Ectodermal cell (in vitro differentiated cells): ENCODE measurements around the gene CDH22.

Experiments used
- H3K27ac ChIP-seq: 2 replicates; pipeline ENCODE4 v1.7.0; 2013; ENCODE audit warnings: mild to moderate bottlenecking, low read depth, low read length; ENCODE audit not compliant: insufficient read depth, poor library complexity, severe bottlenecking
- H3K27me3 ChIP-seq: 2 replicates; pipeline ENCODE4 v1.7.0; 2013; ENCODE audit warnings: mild to moderate bottlenecking, low read length; ENCODE audit not compliant: insufficient read depth, control insufficient read depth, poor library complexity, severe bottlenecking
- H3K36me3 ChIP-seq: one replicate; pipeline ENCODE4 v1.7.0; 2013; ENCODE audit warnings: low read length; ENCODE audit not compliant: control insufficient read depth, insufficient read depth
- H3K4me1 ChIP-seq: one replicate; pipeline ENCODE4 v1.7.0; 2013; ENCODE audit warnings: low read length; ENCODE audit not compliant: control insufficient read depth, insufficient read depth
- H3K4me3 ChIP-seq: 2 replicates; pipeline ENCODE4 v1.7.0; 2013; ENCODE audit warnings: low read depth, low read length, control low read depth; ENCODE audit not compliant: insufficient read depth
- H3K9me3 ChIP-seq: 2 replicates; pipeline ENCODE4 v1.7.0; 2013; ENCODE audit warnings: mild to moderate bottlenecking, low read length, moderate library complexity; ENCODE audit not compliant: control insufficient read depth
- WGBS, 2 experiments: methylation state at CpG; one replicate each; pipeline ENCODE4 v1.1.7; 2013; ENCODE audit warnings: missing lambda C conversion rate in 2 of 2; 5-methylcytosine and 5-hydroxymethylcytosine counted together

The CDH22 gene

DNA sequence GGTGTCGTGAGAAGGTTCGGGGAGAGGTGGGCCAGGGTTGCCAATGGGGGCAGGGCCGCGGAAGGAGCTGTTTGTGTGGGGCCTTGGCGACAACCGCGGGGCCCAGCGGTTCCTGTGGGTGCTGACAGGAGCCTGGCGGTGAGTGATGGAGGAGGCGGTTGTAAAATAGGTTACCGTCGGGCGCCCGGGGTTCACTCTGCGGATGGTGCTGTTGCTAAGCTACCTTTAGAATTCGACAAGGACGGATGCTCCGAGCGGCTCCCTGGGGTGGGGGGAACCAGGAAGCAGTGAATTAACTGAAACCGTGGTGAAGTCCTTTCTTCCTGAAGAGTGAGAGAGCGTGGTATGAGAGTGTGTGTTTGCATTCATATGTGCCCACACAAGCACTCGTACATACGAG, 61.7 kb downstream of the CDH22 start:
- Histone ChIP-seq H3K36me3 (no peaks in the 10 kb centered on the region), H3K9me3 (no peaks in the 10 kb centered on the region), H3K27me3 (peaks cover 48% of the 10 kb centered on the region), H3K27ac (no peak overlapping the region), H3K4me3 (no peak overlapping the region), H3K4me1 (peaks cover 10% of the 10 kb centered on the region)
- WGBS, 2 experiments = 64 to 66% methylated on average over 22 to 23 of the region's 23 CpGs

DNA sequence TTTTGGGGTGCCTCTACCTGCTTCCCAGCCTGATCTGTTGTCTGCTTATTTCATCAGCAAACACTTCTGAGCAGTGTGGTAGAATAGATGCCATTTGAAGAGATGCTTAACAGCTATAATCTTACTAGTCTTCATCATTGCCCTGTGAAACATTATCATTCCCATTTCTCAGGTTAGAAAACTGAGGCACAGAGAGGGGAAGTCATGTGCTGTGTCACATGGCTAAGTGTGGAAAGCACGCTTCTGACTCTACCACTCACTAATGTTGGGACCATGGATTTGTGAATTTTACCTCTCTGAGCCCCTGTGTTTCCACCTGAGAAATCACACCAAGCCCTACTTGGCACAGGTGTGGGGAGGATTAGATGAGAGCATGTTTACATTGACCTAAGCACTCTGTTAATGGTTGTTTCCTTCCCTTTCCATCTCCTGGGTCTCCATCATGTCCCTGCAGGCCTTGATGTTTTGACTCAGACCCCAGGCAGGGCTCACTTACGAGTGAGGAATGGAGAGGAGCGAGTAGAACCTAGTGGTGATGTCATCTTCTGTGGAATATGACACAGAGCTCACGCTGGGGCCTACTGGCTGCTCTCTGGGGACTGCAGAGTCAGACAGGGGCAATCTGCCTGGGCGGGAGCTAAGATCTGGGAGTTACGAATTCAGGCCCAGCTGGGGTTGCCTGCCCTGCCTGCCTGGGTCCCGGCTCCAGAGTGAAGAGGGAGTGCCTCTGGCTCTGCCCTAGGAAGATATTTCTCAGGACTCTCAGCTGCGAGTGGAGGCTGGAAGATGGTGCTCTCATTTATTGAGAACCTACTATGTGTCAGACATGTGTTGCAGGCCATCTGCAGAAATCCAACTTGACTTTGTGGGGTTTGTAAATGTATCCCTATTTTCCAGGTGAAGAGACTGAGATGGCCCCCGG, 64.3 kb downstream of the CDH22 start:
- no peak overlapping the region for H3K27ac ChIP-seq
- H3K4me1 ChIP-seq = peaks cover 3% of the 10 kb centered on the region
- no peak overlapping the region for H3K4me3 ChIP-seq
- H3K36me3 ChIP-seq = no peaks in the 10 kb centered on the region
- no peaks in the 10 kb centered on the region for H3K9me3 ChIP-seq
- 73% methylated on average over 9 of the region's 9 CpGs for WGBS, 2 experiments
- peaks cover 36% of the 10 kb centered on the region for H3K27me3 ChIP-seq

DNA sequence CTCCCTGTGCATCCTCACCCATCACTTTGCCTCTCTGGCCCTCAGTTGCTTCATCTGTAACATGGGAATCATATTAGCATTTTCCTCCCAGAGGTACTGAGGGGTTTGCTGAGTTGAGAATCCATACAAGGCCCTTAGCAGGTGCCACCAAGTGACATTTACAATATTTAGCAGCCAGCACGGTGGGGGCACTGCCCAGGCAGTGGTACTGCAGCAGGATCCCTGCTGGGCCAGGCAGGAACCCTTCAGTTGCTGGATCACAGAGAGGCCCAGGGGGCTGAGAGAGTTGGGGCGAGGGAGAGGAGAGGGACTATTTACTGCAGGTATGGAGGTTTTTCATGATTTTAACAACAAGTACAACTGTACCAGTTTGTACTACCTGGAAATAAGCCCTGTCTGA, 65.9 kb downstream of the CDH22 start:
- WGBS, 2 experiments = 52 to 66% methylated on average over 2 of the region's 2 CpGs
- H3K36me3 ChIP-seq = no peaks in the 10 kb centered on the region
- H3K9me3 ChIP-seq = no peaks in the 10 kb centered on the region
- no peak overlapping the region for H3K27ac ChIP-seq
- peaks cover 3% of the 10 kb centered on the region for H3K4me1 ChIP-seq
- peaks cover 30% of the 10 kb centered on the region for H3K27me3 ChIP-seq
- H3K4me3 ChIP-seq = no peak overlapping the region

DNA sequence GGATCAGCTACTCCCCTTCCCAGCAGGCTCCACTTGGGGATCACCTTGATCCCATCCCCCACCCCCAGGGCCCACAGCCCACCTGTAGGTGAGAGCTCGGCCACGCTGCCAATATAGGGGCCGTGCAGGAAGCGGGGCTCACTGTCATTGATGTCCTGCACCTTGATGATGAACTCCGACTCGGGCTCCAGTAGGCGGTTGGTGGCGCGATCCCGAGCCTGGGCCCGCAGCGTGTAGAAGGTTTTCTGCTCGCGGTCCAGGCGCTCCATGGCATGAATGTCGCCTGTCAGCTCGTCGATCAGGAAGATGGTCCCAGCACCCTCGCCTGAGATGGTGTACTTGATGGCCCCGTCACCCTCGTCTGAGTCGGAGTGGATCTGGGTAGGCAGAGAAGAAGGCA, 67.4 kb downstream of the CDH22 start:
- H3K4me3 ChIP-seq = no peak overlapping the region
- no peaks in the 10 kb centered on the region for H3K9me3 ChIP-seq
- 94 to 95% methylated on average over 22 of the region's 22 CpGs for WGBS, 2 experiments
- no peaks in the 10 kb centered on the region for H3K4me1 ChIP-seq
- peaks cover 33% of the 10 kb centered on the region for H3K27me3 ChIP-seq
- no peak overlapping the region for H3K27ac ChIP-seq
- H3K36me3 ChIP-seq = no peaks in the 10 kb centered on the region

DNA sequence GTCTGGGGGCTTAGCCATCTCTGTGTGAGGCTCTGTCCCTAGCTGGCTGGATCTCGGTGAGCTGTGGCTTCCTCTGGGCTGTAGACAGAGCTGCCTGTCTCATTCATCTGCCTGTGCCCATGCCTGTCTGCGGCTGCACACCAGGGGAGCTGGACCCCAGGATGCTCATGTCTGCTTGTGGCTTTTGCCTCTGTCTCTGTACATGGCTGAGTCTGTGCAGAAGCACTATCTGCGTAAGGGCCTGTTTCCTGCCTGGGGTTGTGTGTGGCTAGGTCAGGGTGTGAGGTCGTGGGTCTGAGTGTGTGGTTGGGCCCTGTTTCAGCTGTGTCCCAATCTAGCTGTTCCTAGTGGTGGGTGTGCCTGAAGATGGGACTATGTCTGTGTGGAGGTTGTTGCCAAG, 68.2 kb downstream of the CDH22 start:
- Histone ChIP-seq H3K27me3 (peaks cover 38% of the 10 kb centered on the region), H3K9me3 (no peaks in the 10 kb centered on the region), H3K27ac (no peak overlapping the region), H3K4me3 (no peak overlapping the region), H3K36me3 (no peaks in the 10 kb centered on the region), H3K4me1 (no peaks in the 10 kb centered on the region)
- 83 to 88% methylated on average over 4 of the region's 4 CpGs for WGBS, 2 experiments

DNA sequence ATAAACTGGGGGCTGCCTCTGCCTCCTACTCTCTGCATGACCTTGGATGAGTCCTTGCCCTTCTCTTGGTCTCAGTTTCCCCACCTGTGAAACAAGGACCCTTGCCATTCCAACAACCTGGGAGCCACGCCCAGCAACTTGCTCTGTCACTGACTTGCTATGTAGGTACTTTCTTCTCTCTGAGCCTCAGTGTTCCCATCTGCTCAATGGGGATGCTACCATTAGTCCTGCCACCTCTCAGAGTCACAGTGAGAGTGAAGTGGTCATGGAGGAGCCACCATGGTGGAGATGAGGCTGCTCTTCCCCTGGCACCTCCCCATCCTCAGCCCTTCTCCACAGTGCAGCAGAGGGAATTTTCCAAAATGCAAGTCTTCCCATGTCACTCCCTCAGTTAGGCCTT, 70.6 kb downstream of the CDH22 start:
- Histone ChIP-seq H3K9me3 (no peaks in the 10 kb centered on the region), H3K27ac (no peak overlapping the region), H3K4me3 (no peak overlapping the region), H3K4me1 (no peaks in the 10 kb centered on the region), H3K36me3 (no peaks in the 10 kb centered on the region), H3K27me3 (peaks cover 51% of the 10 kb centered on the region)
- 92 to 100% methylated on average over 1 of the region's 1 CpG for WGBS, 2 experiments

DNA sequence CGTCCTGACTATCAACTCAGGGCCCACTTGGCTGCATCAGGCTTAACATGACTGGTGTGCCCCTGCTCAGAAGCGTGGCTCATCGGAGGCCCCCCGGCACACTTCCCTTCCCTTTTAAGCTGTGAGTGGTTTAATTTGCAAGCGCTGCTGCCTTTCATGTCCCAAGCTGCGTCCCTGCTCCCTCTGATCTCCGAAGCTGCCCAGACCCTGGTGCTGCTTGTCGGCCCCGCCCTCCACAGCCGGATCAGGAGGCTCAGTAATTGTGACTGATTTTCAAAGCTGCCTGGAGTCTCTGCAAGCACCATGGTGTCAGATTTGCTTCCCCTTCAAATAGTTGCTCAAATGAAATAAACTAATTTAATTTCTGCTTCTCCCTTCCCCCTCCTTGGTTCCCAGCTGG, 71.1 kb downstream of the CDH22 start:
- no peak overlapping the region for H3K27ac ChIP-seq
- peaks cover 51% of the 10 kb centered on the region for H3K27me3 ChIP-seq
- WGBS, 2 experiments = 7 to 11% methylated on average over 10 of the region's 10 CpGs
- no peaks in the 10 kb centered on the region for H3K4me1 ChIP-seq
- H3K9me3 ChIP-seq = no peaks in the 10 kb centered on the region
- no peaks in the 10 kb centered on the region for H3K36me3 ChIP-seq
- no peak overlapping the region for H3K4me3 ChIP-seq

DNA sequence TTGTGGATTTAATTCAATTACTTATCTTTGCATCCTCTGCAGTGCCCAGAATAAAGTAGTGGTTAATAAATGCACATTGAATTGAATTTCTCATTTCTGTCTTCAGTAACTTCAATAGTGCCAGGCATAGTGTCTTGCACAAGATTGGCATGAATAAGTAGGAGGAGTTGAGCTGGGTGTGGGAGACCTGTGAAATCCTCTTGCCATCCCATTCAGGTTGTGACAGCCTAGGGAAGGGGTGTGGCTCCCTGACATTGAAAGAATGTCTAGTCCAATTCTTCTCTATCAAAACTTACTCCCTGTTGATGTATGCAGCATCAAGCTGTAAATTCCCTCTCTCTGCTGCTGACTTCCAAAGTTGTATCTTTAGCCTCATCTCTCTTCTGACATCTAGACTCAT, 73.2 kb downstream of the CDH22 start:
- Histone ChIP-seq H3K4me1 (no peaks in the 10 kb centered on the region), H3K9me3 (no peaks in the 10 kb centered on the region), H3K4me3 (no peak overlapping the region), H3K27me3 (peaks cover 52% of the 10 kb centered on the region), H3K36me3 (no peaks in the 10 kb centered on the region), H3K27ac (no peak overlapping the region)

DNA sequence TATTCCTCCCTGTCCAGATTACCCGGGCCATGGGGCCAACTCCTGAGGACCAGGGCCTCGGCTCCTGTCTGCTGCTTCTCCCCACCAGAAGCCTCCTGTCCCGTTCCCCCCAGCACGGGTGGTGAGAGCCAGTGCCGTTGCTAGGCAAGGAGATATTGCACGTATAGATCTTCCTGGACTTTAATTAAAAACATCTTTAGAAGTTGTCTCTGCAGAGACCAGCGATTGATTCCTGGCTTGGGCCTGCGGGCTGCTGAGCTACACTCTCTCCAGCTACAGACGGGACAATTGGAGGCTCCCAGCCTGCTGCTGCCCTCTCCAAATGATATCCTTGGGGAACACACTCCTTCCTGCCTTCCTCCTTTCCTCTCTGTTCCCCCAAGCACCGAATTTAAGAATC, 74.6 kb downstream of the CDH22 start:
- WGBS, 2 experiments = 87 to 89% methylated on average over 10 of the region's 10 CpGs
- Histone ChIP-seq H3K36me3 (no peaks in the 10 kb centered on the region), H3K4me1 (no peaks in the 10 kb centered on the region), H3K4me3 (no peak overlapping the region), H3K27ac (no peak overlapping the region), H3K27me3 (peaks cover 40% of the 10 kb centered on the region), H3K9me3 (no peaks in the 10 kb centered on the region)

DNA sequence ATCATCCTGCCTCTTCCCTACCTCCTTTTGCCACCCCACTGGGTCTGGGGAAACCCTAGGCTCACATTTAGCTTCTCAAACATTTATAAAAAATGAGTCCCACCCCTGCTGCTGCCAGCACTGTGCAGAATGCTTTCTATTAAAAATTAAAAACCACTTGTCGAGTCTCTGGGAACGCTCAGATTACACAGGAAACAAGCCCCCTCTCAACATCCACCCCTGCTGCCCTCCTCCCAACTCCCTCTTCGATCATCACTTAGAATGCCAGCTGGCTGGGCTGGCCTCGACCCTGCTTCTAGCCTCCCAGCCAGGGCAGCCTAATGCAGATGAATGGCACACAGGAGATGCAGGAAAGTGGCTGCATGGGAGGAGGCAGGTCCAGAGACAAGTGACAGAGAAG, 75.8 kb downstream of the CDH22 start:
- no peak overlapping the region for H3K4me3 ChIP-seq
- 40 to 58% methylated on average over 4 of the region's 4 CpGs for WGBS, 2 experiments
- H3K36me3 ChIP-seq = no peaks in the 10 kb centered on the region
- H3K9me3 ChIP-seq = no peaks in the 10 kb centered on the region
- H3K27me3 ChIP-seq = peaks cover 33% of the 10 kb centered on the region
- no peak overlapping the region for H3K27ac ChIP-seq
- no peaks in the 10 kb centered on the region for H3K4me1 ChIP-seq
